ENCODE results near the gene SPINK1. TPM values are rescaled to one million over a fixed set of nuclear protein-coding genes. Genes with fewer than 3 reads are reported as not detected.

The SPINK1 gene
- total RNA-seq, 1 donor from 2014 or later: not detected

DNA sequence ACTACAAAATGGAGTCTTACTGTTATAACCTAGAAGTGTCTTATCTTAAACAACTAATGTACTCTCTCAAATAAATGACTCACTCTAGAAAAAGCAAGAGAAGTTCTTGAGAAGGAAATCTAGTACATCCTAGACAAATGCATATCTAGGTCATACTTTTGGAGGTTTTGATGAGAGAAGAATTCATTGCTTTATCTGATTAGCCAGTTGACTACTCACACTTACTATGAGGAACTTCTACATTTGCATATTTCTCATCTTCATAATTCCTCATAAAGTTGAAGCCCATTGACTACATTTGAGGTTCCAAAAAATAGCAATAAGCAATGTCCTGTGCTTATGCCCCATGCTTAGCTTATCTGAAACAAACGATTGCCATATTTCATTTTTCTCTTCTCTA, 51.8 kb downstream of the SPINK1 start:
- Mint-ChIP-seq H3K4me3 (ENCODE audit: unreplicated experiment) (peak overlapping the region; percentile 94), H3K36me3 (ENCODE audit: unreplicated experiment) (no peaks in the 10 kb centered on the region), H3K27ac (ENCODE audit: unreplicated experiment) (peak overlapping the region; percentile 98), H3K27me3 (ENCODE audit: unreplicated experiment) (peaks cover 4% of the 10 kb centered on the region), H3K9me3 (ENCODE audit: unreplicated experiment) (peaks cover 3% of the 10 kb centered on the region), H3K4me1 (ENCODE audit: low read depth, unreplicated experiment) (peaks cover 16% of the 10 kb centered on the region)
- no peak for DNase-seq
- TF ChIP-seq, protein P1, sequence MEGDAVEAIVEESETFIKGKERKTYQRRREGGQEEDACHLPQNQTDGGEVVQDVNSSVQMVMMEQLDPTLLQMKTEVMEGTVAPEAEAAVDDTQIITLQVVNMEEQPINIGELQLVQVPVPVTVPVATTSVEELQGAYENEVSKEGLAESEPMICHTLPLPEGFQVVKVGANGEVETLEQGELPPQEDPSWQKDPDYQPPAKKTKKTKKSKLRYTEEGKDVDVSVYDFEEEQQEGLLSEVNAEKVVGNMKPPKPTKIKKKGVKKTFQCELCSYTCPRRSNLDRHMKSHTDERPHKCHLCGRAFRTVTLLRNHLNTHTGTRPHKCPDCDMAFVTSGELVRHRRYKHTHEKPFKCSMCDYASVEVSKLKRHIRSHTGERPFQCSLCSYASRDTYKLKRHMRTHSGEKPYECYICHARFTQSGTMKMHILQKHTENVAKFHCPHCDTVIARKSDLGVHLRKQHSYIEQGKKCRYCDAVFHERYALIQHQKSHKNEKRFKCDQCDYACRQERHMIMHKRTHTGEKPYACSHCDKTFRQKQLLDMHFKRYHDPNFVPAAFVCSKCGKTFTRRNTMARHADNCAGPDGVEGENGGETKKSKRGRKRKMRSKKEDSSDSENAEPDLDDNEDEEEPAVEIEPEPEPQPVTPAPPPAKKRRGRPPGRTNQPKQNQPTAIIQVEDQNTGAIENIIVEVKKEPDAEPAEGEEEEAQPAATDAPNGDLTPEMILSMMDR (IDR thresholded peaks at IDR 0.05; ENCODE audit: partially characterized antibody, unreplicated experiment): no peak

DNA sequence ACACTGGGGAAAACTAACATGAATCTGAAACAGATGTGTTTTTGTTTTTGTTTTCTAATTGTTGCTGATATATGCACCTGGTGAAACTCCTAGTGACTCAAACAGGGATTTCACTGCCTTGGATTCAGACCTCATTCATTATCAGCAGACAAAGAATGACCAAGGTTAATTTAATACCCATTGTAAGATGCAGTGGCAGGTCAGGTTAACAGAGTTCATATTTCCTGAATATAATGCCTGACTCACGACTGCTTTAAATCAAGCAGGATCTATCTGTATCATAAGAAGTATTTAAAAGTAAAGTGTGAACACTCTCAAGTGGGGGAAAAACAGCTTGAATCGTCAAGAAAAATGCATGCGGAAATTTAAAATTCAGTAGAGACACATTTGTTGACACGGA, 54.5 kb downstream of the SPINK1 start:
- peaks cover 3% of the 10 kb centered on the region for H3K9me3 Mint-ChIP-seq (ENCODE audit: unreplicated experiment)
- no peaks in the 10 kb centered on the region for H3K36me3 Mint-ChIP-seq (ENCODE audit: unreplicated experiment)
- DNase-seq: no peak
- TF ChIP-seq, protein P1 (IDR thresholded peaks at IDR 0.05; ENCODE audit: partially characterized antibody, unreplicated experiment): no peak
- H3K4me1 Mint-ChIP-seq (ENCODE audit: low read depth, unreplicated experiment): peaks cover 24% of the 10 kb centered on the region
- no peak overlapping the region for H3K4me3 Mint-ChIP-seq (ENCODE audit: unreplicated experiment)
- H3K27ac Mint-ChIP-seq (ENCODE audit: unreplicated experiment): no peak overlapping the region
- H3K27me3 Mint-ChIP-seq (ENCODE audit: unreplicated experiment): peaks cover 2% of the 10 kb centered on the region

Other genes starting within 250 kb of the SPINK1 start
- gene JAKMIP2, start 48.9 kb downstream of the SPINK1 start, total RNA-seq (ENCODE audit: unreplicated experiment): 88.2 TPM
- gene SCGB3A2, start 47.0 kb upstream of the SPINK1 start, total RNA-seq (ENCODE audit: unreplicated experiment): 1.2 TPM
- gene C5orf46, start 74.9 kb upstream of the SPINK1 start, total RNA-seq (ENCODE audit: unreplicated experiment): not detected
- 7.5 TPM for gene SPINK5, start 232.3 kb upstream of the SPINK1 start, total RNA-seq (ENCODE audit: unreplicated experiment)

All from glutamatergic neuron (in vitro differentiated cells).